Tibial nerve (tissue), 4 donors: ENCODE data around the gene NT5C1B. TPM values are rescaled to one million over a fixed set of nuclear protein-coding genes. Genes with fewer than 3 reads are reported as not detected.

ENCODE experiments used
- DNase-seq, 2 donors: peaks; one replicate each; pipeline ENCODE4 v3.0.0-alpha.2; 2019; ENCODE audit warnings: low spot score in 2 of 2
- H3K27ac ChIP-seq, 4 donors: fragments of 200-600 bp; sonication (generic) in 3 of 4; one replicate each; pipeline ENCODE4 v1.5.1; 2017 to 2019; ENCODE audit warnings: mild to moderate bottlenecking in 1 of 4
- H3K27me3 ChIP-seq, 2 donors: fragments of 200-600 bp; sonication (generic) in 1 of 2; one replicate each; pipeline versions ENCODE4 v1.5.1 to v1.6.0; 2017 to 2019
- H3K36me3 ChIP-seq, 3 donors: fragments of 200-600 bp; sonication (generic); one replicate each; pipeline ENCODE4 v1.5.1; 2018 to 2019
- H3K4me1 ChIP-seq, 4 donors: fragments of 200-600 bp; sonication (generic) in 3 of 4; one replicate each; pipeline ENCODE4 v1.5.1; 2017 to 2019
- H3K4me3 ChIP-seq, 4 donors: fragments of 200-600 bp; sonication (generic) in 3 of 4; one replicate each; pipeline ENCODE4 v1.5.1; 2017 to 2019; ENCODE audit warnings: mild to moderate bottlenecking in 1 of 4, moderate library complexity in 1 of 4
- H3K9me3 ChIP-seq, 4 donors: fragments of 200-600 bp; sonication (generic) in 3 of 4; one replicate each; pipeline ENCODE4 v1.5.1; 2017 to 2019
- CTCF ChIP-seq, 5 experiments: fragments of 200-600 bp in 3 of 5; fragments of 450-650 bp in 2 of 5; sonication (generic) in 3 of 5; IDR thresholded peaks; one replicate each; pipeline ENCODE4 v1.5.1; 2016 to 2019; ENCODE audit warnings: antibody characterized with exemption in 5 of 5, mild to moderate bottlenecking in 3 of 5, moderate library complexity in 2 of 5
- EP300 ChIP-seq, 2 donors: sonication (generic); formaldehyde crosslinking; IDR thresholded peaks; one replicate each; pipeline ENCODE4 v1.6.1; 2017; ENCODE audit warnings: antibody characterized with exemption in 2 of 2, mild to moderate bottlenecking in 1 of 2
- POLR2A ChIP-seq, 2 donors: fragments of 450-650 bp; IDR thresholded peaks; one replicate each; pipeline ENCODE4 v1.6.1; 2017; ENCODE audit warnings: antibody characterized with exemption in 2 of 2, mild to moderate bottlenecking in 2 of 2, moderate library complexity in 2 of 2
- WGBS, 2 donors: methylation state at CpG; one replicate each; pipeline ENCODE4 v1.1.5; 2018; 5-methylcytosine and 5-hydroxymethylcytosine counted together
- total RNA-seq, 4 donors: library from RNA; depleted of rRNA; stranded (reverse); fragments of >200 nt; gene quantifications; one replicate each; pipeline ENCODE4 v1.1.0, GENCODE V29; 2016

Gene NT5C1B
- total RNA-seq, 4 donors from 2014 or later, result not detected

- no peak for TF ChIP-seq POLR2A (IDR thresholded peaks at IDR 0.05)
- no peak for TF ChIP-seq CTCF (IDR thresholded peaks at IDR 0.05)
- no peak for TF ChIP-seq EP300 (IDR thresholded peaks at IDR 0.05)
- WGBS, 2 donors, result 92 to 98% methylated on average over 1 of the region's 1 CpG
Measured at GRCh38 chr2:18593496-18593895, 4.1 kb upstream of the NT5C1B start.

GRCh38 chr2:18592372-18592771 lies 3.0 kb upstream of the NT5C1B start:
- Histone ChIP-seq H3K27ac (no peak overlapping the region), H3K4me1 (no peaks in the 10 kb centered on the region), H3K4me3 (no peak overlapping the region), H3K27me3 (no peaks in the 10 kb centered on the region), H3K9me3 (no peaks in the 10 kb centered on the region), H3K36me3 (no peaks in the 10 kb centered on the region)
- DNase-seq, result no peak
- WGBS, 2 donors, result 71 to 77% methylated on average over 2 of the region's 2 CpGs
- TF ChIP-seq CTCF (IDR thresholded peaks at IDR 0.05), result no peak
- no peak for TF ChIP-seq POLR2A (IDR thresholded peaks at IDR 0.05)
- no peak for TF ChIP-seq EP300 (IDR thresholded peaks at IDR 0.05)

More at GRCh38 chr2:18593496-18593895, 4.1 kb upstream of the NT5C1B start:
- Histone ChIP-seq H3K9me3 (no peaks in the 10 kb centered on the region), H3K27ac (no peak overlapping the region), H3K4me3 (no peak overlapping the region), H3K27me3 (no peaks in the 10 kb centered on the region), H3K36me3 (no peaks in the 10 kb centered on the region), H3K4me1 (peaks cover 0 to 2% (median 0%) of the 10 kb centered on the region in 4 donors)
- no peak for DNase-seq

GRCh38 chr2:18588802-18589201 lies 567 bp downstream of the NT5C1B start:
- H3K27me3 ChIP-seq, result no peaks in the 10 kb centered on the region
- H3K36me3 ChIP-seq, result no peaks in the 10 kb centered on the region
- no peak overlapping the region for H3K27ac ChIP-seq
- H3K4me1 ChIP-seq, result no peaks in the 10 kb centered on the region
- no peak for DNase-seq
- H3K9me3 ChIP-seq, result no peaks in the 10 kb centered on the region
- no peak for TF ChIP-seq CTCF (IDR thresholded peaks at IDR 0.05)
- no peak for TF ChIP-seq POLR2A (IDR thresholded peaks at IDR 0.05)
- no peak for TF ChIP-seq EP300 (IDR thresholded peaks at IDR 0.05)
- 44 to 64% methylated on average over 1 of the region's 1 CpG for WGBS, 2 donors
- no peak overlapping the region for H3K4me3 ChIP-seq

GRCh38 chr2:18588049-18588448 lies 1.3 kb downstream of the NT5C1B start:
- Histone ChIP-seq H3K36me3 (no peaks in the 10 kb centered on the region), H3K4me1 (no peaks in the 10 kb centered on the region), H3K4me3 (no peak overlapping the region), H3K27me3 (no peaks in the 10 kb centered on the region), H3K27ac (no peak overlapping the region), H3K9me3 (no peaks in the 10 kb centered on the region)
- no peak for TF ChIP-seq POLR2A (IDR thresholded peaks at IDR 0.05)
- no peak for TF ChIP-seq EP300 (IDR thresholded peaks at IDR 0.05)
- TF ChIP-seq CTCF (IDR thresholded peaks at IDR 0.05), result no peak
- no peak for DNase-seq
- WGBS, 2 donors, result 88 to 97% methylated on average over 1 of the region's 1 CpG

GRCh38 chr2:18585526-18585925 lies 3.8 kb downstream of the NT5C1B start:
- H3K9me3 ChIP-seq, result no peaks in the 10 kb centered on the region
- TF ChIP-seq POLR2A (IDR thresholded peaks at IDR 0.05), result no peak
- TF ChIP-seq EP300 (IDR thresholded peaks at IDR 0.05), result no peak
- TF ChIP-seq CTCF (IDR thresholded peaks at IDR 0.05), result no peak
- no peak overlapping the region for H3K4me3 ChIP-seq

More at GRCh38 chr2:18585526-18585925, 3.8 kb downstream of the NT5C1B start:
- Histone ChIP-seq H3K27ac (no peak overlapping the region), H3K27me3 (no peaks in the 10 kb centered on the region), H3K36me3 (no peaks in the 10 kb centered on the region), H3K4me1 (no peaks in the 10 kb centered on the region)
- DNase-seq, result no peak
- WGBS, 2 donors, result 86 to 92% methylated on average over 3 of the region's 3 CpGs
